ENCODE measurements around the gene PROM1. TPM values are rescaled to one million over a fixed set of nuclear protein-coding genes. Genes with fewer than 3 reads are reported as not detected.

The PROM1 gene
- total and polyA plus RNA-seq, 2 donors (not counting 1 experiment from before 2014, with no cell fraction given), result 0.10 to 0.17 TPM

GRCh38 chr4:16079046-16079445 lies 4.8 kb downstream of the PROM1 start:
- Histone ChIP-seq H2AFZ (ENCODE audit: low read length) (no peak overlapping the region), H3K4me2 (ENCODE audit: extremely low read depth, insufficient read depth, low read length) (no peak overlapping the region), H3K79me2 (ENCODE audit: control insufficient read depth, insufficient read depth, low read length) (no peaks in the 10 kb centered on the region), H3K27ac (ENCODE audit: insufficient read depth, low read length) (no peak overlapping the region), H3K36me3 (ENCODE audit: control insufficient read depth, insufficient read depth, low read length) (no peaks in the 10 kb centered on the region), H3K9ac (ENCODE audit: insufficient read depth, low read length) (no peak overlapping the region), H3K27me3 (ENCODE audit: control insufficient read depth, insufficient read depth, low read length) (peaks cover 24% of the 10 kb centered on the region), H4K20me1 (ENCODE audit: control insufficient read depth, extremely low read depth, insufficient read depth, low read length) (no peaks in the 10 kb centered on the region), H3K4me1 (ENCODE audit: control insufficient read depth, extremely low read depth, insufficient read depth, low read length) (no peaks in the 10 kb centered on the region), H3K9me3 (ENCODE audit: control insufficient read depth, insufficient read depth, low read depth, low read length) (no peaks in the 10 kb centered on the region), H3K4me3 (replicated peaks in 1 of 4; ENCODE audit: control extremely low read depth in 1 of 4, insufficient read depth in 1 of 4, low read depth in 3 of 4, low read length in 4 of 4) (no peak overlapping the region)
- TF ChIP-seq EZH2 (IDR thresholded peaks at IDR 0.05; ENCODE audit: low read length, missing control alignments) (no peak), CTCF (conservative IDR thresholded peaks at IDR 0.05 in 1 of 2, IDR thresholded peaks at IDR 0.05 in 1 of 2; ENCODE audit: low read depth in 1 of 2, low read length in 2 of 2) (no peak)
- peak in 1 of 2 donors; percentile 38 for DNase-seq (ENCODE audit: low read depth in 2 of 2)

- peaks cover 20% of the 10 kb centered on the region for H3K27me3 ChIP-seq (ENCODE audit: control insufficient read depth, insufficient read depth, low read length)
- no peak overlapping the region for H2AFZ ChIP-seq (ENCODE audit: low read length)
- no peak for DNase-seq (ENCODE audit: low read depth in 2 of 2)
Observed at GRCh38 chr4:16078195-16078760, 5.5 kb downstream of the PROM1 start.

GRCh38 chr4:16077786-16078185 lies 6.0 kb downstream of the PROM1 start:
- H3K79me2 ChIP-seq (ENCODE audit: control insufficient read depth, insufficient read depth, low read length), result no peaks in the 10 kb centered on the region
- H3K36me3 ChIP-seq (ENCODE audit: control insufficient read depth, insufficient read depth, low read length), result no peaks in the 10 kb centered on the region
- H3K4me3 ChIP-seq (replicated peaks in 1 of 4; ENCODE audit: control extremely low read depth in 1 of 4, insufficient read depth in 1 of 4, low read depth in 3 of 4, low read length in 4 of 4), result no peak overlapping the region
- no peaks in the 10 kb centered on the region for H4K20me1 ChIP-seq (ENCODE audit: control insufficient read depth, extremely low read depth, insufficient read depth, low read length)
- H3K9me3 ChIP-seq (ENCODE audit: control insufficient read depth, insufficient read depth, low read depth, low read length), result no peaks in the 10 kb centered on the region
- no peak overlapping the region for H3K9ac ChIP-seq (ENCODE audit: insufficient read depth, low read length)
- H3K4me2 ChIP-seq (ENCODE audit: extremely low read depth, insufficient read depth, low read length), result no peak overlapping the region
- no peak overlapping the region for H3K27ac ChIP-seq (ENCODE audit: insufficient read depth, low read length)
- H2AFZ ChIP-seq (ENCODE audit: low read length), result no peak overlapping the region
- H3K4me1 ChIP-seq (ENCODE audit: control insufficient read depth, extremely low read depth, insufficient read depth, low read length), result no peaks in the 10 kb centered on the region
- H3K27me3 ChIP-seq (ENCODE audit: control insufficient read depth, insufficient read depth, low read length), result peaks cover 15% of the 10 kb centered on the region
- TF ChIP-seq CTCF (conservative IDR thresholded peaks at IDR 0.05 in 1 of 2, IDR thresholded peaks at IDR 0.05 in 1 of 2; ENCODE audit: low read depth in 1 of 2, low read length in 2 of 2) (no peak), EZH2 (IDR thresholded peaks at IDR 0.05; ENCODE audit: low read length, missing control alignments) (no peak)
- no peak for DNase-seq (ENCODE audit: low read depth in 2 of 2)

More at GRCh38 chr4:16078195-16078760, 5.5 kb downstream of the PROM1 start:
- Histone ChIP-seq H3K27ac (ENCODE audit: insufficient read depth, low read length) (no peak overlapping the region), H3K36me3 (ENCODE audit: control insufficient read depth, insufficient read depth, low read length) (no peaks in the 10 kb centered on the region), H3K79me2 (ENCODE audit: control insufficient read depth, insufficient read depth, low read length) (no peaks in the 10 kb centered on the region), H3K9ac (ENCODE audit: insufficient read depth, low read length) (no peak overlapping the region), H3K4me3 (replicated peaks in 1 of 4; ENCODE audit: control extremely low read depth in 1 of 4, insufficient read depth in 1 of 4, low read depth in 3 of 4, low read length in 4 of 4) (no peak overlapping the region), H4K20me1 (ENCODE audit: control insufficient read depth, extremely low read depth, insufficient read depth, low read length) (no peaks in the 10 kb centered on the region), H3K4me2 (ENCODE audit: extremely low read depth, insufficient read depth, low read length) (no peak overlapping the region), H3K9me3 (ENCODE audit: control insufficient read depth, insufficient read depth, low read depth, low read length) (no peaks in the 10 kb centered on the region), H3K4me1 (ENCODE audit: control insufficient read depth, extremely low read depth, insufficient read depth, low read length) (no peaks in the 10 kb centered on the region)
- TF ChIP-seq EZH2 (IDR thresholded peaks at IDR 0.05; ENCODE audit: low read length, missing control alignments), result no peak

Data from fibroblast of lung (primary cell).